Keratinocyte (primary cell): ENCODE measurements around the gene LIMA1.
"Not testable (repeated sequence)": the region's sequence is repeated elsewhere in the genome, so short reads cannot be mapped to it uniquely, and the experiment has no call there.

Experiments used
- CTCF ChIP-seq, 3 experiments: IDR thresholded peaks in 1 of 3; conservative IDR thresholded peaks in 1 of 3; optimal IDR thresholded peaks in 1 of 3; 2 replicates in 2 of 3; 3 replicates in 1 of 3; pipeline versions ENCODE3 to v1.5.1; 2011; ENCODE audit warnings: low read length in 3 of 3, mild to moderate bottlenecking in 3 of 3, moderate library complexity in 2 of 3, control low read depth in 1 of 3, inconsistent platforms in 1 of 3; ENCODE audit not compliant: insufficient read depth in 2 of 3; ENCODE audit errors: extremely low read depth in 1 of 3
- EZH2 ChIP-seq: IDR thresholded peaks from one replicate; pipeline ENCODE4 v1.6.1; 2012; ENCODE audit warnings: inconsistent platforms, mild to moderate bottlenecking, low read length, moderate library complexity

- TF ChIP-seq CTCF (optimal IDR thresholded peaks at IDR 0.05 in 1 of 3, IDR thresholded peaks at IDR 0.05 in 1 of 3, conservative IDR thresholded peaks at IDR 0.05 in 1 of 3; ENCODE audit: extremely low read depth in 1 of 3, insufficient read depth in 2 of 3, low read length in 3 of 3); EZH2: not testable (repeated sequence)
Measured at GRCh38 chr12:50275127-50275526, 8.2 kb downstream of the LIMA1 start.
